NCI-H446 treated with DMSO at 0.1 percent for 48 hours (cell line): ENCODE results near the gene PTGES3L.
"Not testable (repeated sequence)": the region's sequence is repeated elsewhere in the genome, so short reads cannot be mapped to it uniquely, and the experiment has no call there.

Experiments
- DNase-seq: peaks from one replicate; lab custom pipeline; 2025; lab: John Stamatoyannopoulos, UW

The PTGES3L gene

GRCh38 chr17:43014020-43014648 is 34.3 kb upstream of the PTGES3L start:
- DNase-seq: no peak

DNA sequence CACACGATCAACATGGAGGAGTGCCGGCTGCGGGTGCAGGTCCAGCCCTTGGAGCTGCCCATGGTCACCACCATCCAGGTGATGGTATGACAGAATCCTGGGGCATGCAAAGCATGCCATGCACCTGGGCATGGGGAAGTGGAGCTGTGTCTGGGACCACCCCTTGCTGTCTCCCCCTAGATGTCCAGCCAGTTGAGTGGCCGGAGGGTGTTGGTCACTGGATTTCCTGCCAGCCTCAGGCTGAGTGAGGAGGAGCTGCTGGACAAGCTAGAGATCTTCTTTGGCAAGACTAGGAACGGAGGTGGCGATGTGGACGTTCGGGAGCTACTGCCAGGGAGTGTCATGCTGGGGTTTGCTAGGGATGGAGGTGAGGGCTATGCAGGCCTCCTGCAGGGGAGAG is 33.4 kb upstream of the PTGES3L start:
- DNase-seq: no peak

DNA sequence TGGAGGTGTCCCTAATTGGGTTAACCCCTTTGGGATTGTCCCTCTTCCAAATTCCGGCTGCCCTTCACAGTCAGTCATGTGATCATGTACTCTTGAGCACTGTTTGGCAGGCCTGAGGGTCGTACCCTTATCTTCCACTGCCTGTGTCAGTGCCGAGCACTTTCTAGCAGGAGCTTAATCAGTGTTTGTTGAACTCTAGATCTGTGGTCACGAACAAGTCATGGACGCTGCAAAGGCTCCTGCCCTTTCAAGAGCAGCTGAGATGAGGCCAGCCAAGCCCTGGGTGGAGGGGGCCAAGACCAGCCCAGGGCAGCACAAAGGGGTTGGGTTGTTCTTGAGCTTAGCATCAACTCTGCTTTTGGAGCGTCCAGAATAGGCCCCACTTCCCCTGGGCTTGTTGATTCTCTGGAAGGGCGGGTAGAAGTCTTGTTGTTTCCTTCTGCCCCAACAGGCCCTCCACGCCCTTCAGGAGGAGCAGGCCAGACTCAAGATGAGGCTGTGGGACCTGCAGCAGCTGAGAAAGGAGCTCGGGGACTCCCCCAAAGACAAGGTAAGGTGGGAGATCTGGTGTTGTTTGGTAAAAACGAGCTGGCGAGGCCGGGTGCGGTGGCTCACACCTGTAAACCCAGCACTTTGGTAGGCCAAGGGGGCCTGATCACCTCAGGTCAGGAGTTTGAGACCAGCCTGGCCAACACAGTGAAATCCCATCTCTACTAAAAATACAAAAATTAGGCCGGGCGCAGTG is 32.0 kb upstream of the PTGES3L start:
- DNase-seq: no peak

GRCh38 chr17:43010667-43011308 is 30.9 kb upstream of the PTGES3L start:
- no peak for DNase-seq

DNA sequence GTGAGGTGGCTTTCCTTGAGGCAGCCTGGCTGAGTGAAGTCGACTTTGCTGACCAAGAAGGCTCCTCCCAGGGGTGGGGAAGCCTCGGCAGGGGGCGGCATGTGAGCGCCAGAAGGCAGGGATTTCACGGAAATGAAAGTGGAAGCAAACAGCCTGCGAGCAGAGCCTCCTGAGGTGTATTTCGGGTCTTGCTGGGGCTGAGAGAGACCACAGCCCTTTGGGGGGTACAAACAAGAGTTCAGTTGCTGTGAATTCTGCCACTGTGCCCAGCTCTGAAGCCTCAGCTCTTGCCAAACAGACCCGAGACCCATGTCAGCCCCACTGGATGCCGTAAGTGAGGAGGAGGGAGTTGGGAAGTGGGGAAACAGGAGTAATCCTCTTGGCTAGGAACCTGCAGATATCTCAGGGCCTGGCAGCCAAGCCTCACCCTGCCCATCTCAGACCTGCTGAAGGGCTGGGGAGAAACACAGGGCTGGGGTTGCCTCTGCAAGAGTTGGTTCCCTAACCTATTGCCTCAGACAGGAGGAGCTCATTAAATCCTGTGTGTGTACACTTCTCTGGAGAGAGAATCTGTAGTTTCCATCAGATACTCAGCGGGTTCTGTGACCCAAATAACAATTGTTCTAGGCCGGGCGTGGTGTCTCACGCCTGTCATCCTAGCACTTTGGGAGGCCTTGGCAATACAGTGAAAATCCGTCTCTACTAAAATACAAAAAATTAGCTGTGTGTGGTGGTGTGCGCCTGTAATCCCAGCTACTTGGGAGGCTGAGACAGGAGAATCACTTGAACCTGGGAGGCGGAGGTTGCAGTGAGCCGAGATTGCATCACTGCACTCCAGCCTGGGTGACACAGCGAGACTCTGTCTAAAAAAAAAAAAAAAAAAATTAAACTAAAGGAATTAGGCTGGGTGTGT is 27.0 kb upstream of the PTGES3L start, which contains the start of gene IFI35:
IFI35 (plus strand) TSS at position 146 of the 913 bp plus-strand sequence; CDS start at position 310, 164 bp downstream.
- no peak for DNase-seq

DNA sequence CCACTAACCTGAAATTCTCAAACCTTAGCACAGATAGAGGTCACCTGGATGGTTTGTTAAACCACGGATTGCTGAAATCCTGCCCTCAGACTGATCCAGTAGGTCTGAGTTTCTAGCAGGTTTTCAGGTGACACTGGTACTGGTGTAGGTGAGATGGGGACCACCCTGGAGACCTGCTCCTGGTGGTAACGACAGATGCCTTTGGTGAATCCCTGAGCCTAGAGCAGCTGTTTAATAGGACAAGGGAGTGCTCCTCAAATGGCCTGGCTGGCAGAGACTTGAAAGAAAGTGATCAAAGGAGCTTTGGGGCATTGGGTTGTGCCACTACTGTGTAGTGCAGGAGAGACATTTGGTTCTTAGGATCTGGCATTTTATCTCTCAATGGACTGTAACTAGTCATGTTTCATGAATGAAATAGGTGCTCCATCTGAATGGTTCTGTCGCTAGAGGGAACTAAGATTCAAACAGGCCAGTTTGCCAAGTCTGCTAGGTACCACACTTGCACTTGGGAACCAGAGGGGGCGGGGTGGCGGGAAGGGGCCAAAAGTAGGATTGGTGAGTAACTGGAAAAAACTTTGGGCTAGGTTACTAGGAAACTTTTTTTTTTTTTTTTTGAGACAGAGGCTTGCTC is 23.8 kb upstream of the PTGES3L start:
- DNase-seq: no peak

GRCh38 chr17:43000894-43001293 is 21.0 kb upstream of the PTGES3L start:
- DNase-seq: not testable (repeated sequence)

DNA sequence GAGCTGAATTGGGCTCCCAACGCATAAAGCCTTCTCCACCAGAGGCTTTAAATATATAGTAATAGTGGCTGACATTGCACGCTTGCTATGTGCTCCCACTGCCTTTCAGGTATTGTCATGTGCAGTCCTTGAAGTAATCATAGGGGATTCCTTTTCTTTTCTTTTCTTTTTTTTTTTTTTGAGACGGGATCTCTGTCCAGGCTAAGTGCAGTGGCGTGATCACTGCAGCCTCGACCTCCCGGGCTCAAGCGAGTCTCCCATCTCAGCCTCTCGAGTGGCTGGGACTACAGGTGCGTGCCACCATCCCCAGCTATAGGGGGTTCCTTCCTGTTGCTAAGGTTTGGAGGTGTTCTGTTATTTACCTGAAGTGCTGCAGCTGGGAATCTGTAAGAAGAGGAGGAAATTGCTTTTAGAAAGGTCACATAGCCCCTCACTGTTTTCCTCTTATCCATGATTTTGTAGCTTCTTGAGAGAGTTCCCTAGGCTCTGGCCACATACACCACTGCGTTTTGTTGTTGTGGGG is 19.2 kb upstream of the PTGES3L start:
- DNase-seq: no peak

GRCh38 chr17:42997984-42998938 is 18.4 kb upstream of the PTGES3L start, which contains the start of gene RPL27:
Gene RPL27, plus strand, starts transcription at chr17:42998419. Its CDS starts 332 bp downstream, at chr17:42998751.
- DNase-seq: peak; percentile 99

DNA sequence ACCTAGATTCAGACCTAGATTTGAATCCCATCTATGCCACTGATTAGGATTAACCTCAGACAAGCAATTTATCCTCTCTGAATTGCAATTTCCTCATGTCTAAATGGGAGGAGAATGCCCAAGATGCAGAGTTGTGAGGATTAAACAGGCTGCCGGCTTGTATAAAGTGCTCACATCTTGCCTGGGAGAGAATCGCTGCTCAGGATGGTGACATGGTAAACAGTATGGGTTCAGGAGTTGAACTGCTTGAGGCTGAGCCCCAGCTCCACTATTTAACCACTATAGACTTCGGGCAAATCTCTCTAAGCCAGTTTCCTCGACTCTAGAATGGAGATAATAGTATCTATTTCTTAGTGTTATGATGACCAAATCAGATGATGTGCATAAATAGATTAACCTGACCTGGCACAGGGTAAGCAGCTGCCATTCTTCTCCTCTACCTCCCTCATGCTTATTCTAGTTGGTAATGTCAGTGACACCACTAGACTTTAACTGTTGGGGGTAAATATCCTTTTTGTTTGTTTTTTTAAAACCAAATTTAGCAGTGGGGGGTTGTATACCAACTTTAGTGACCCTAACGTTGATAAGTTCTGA is 17.6 kb upstream of the PTGES3L start:
- DNase-seq: no peak

DNA sequence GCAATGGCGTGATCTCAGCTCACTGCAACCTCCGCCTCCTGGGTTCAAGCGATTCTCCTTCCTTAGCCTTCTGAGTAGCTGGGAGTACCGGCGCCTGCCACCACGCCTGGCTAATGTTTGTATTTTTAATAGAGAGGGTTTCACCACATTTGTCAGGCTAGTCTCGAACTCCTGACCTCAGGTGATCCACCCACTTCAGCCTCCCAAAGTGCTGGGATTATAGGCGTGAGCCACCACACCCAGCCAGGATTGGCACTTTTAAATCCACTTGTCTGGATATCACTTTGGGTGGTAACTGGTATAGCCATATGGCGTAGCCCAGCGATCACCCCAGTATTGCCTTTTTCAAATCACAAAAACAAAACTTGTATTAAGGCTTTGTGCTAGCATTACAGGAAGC is 14.0 kb upstream of the PTGES3L start:
- not testable (repeated sequence) for DNase-seq

DNA sequence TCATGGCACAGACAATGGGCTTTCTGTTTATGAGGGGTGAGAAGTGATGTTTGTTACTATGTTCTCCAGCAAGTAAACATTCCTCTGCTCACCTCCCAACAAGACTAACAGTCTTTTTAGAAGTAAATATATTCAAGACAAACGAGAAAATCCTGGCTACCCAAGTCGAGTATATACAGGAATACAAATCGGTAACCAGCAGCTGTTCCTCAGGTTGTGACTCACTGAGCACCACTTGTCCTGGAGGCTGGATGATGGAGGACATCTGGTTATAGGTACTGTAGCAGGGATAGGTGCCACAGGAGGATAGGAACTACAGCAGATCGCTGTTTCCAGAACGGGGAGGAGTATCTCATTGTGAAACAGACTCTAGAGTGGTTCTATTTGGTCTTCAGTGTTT is 13.0 kb upstream of the PTGES3L start:
- no peak for DNase-seq

DNA sequence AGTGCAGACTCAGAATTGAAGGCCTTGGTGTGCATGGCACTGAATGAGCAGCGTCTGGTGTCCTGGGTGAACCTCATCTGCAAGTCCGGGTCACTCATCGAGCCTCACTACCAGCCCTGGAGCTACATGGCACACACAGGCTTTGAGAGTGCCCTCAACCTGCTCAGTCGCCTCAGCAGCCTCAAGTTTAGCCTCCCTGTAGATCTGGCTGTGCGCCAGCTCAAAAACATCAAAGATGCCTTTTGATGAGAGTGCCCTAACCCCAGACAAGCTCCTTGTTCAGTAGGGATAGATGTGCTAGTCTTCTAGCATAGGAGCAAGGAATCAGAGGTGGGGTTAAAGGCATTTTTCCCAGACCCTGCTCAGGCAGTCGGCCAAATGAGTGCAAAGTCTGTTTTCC is 11.6 kb upstream of the PTGES3L start:
- no peak for DNase-seq

DNA sequence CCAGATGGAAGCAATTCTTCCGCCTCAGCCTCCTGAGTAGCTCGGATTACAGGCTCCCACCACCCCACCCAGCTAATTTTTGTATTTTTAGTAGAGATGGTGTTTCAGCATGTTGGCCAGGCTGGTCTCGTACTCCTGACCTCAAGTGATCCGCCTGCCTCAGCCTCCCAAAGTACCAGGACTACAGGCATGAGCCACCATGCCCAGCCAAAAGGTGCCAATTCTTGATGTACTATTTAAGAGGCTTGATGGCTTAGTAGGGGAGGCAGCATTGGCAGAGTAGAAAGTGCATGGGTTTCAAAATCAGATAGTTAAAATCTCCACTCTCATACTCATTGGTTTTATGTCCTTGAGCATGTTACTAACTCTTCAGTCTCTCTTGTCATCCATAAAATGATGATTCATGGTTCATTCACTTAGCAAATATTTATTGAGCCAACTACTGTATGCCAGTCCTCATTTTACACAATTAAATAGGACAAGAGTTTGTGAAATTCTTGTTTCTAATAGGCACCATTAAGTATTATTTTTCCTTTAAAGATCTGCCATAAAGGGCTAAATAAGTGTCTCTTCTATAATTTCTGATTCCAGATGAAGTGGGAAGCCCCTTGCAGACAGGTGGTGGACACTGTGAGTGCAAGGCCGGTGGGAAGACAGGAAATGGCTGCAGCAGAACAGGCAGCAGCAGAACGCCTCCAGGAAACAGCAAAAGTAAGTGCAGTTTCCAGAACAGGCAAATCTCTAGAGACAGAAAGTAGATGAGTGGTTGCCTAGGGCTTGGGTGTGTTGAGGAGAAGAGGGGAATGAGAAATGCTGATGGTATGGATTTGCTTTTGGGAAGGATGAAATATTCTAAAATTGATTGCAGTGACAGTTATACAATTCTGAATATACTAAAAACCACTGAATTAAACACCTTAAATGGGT is 10.1 kb upstream of the PTGES3L start:
- DNase-seq: no peak

- no peak for DNase-seq
These were observed 9.3 kb upstream of the PTGES3L start for GRCh38 chr17:42989141-42989540.

DNA sequence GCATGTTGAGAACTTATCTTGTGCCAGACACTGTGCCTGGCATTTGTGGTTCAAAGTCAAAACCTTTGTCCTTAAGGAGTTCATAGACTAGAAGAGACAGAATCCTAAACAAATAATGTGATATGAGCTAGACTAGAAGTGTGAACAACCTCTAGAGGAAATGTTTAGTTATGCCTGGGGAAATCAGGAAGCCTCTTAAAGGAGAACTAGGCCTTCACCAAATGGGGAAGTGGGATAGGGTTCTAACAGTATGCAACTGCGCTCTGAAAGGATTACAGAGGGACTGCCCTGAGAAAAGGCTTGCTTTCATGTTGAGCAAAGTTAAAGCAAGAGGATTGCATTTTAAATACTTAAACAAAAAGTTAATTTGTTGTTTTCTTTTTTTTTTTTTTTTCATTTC is 5.3 kb upstream of the PTGES3L start:
- DNase-seq: no peak

DNA sequence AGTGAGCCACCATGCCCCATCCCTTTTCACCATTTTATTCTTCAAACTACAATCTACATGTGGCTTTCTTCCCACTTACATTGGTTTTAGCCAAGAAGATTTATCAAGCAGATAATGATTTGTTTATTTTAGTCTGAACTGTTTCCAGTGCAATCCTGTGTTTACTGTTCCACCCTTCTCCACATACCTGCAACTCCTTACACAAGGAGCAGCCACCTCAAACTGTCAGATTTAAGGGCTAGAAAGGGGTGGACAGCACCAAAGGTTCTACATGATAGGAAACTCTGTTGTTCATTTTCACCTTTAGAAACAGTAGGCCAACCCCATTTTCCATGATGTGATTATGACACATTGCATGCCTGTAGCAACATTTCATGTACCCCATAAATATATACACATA is 2.4 kb upstream of the PTGES3L start:
- no peak for DNase-seq

- no peak for DNase-seq
These were observed 1.0 kb upstream of the PTGES3L start for GRCh38 chr17:42980766-42981397.
